Activated CD4-positive, alpha-beta T cell treated with anti-CD3 and anti-CD28 coated beads for 36 hours (primary cell): ENCODE data around the gene SLC39A11. TPM values are rescaled to one million over a fixed set of nuclear protein-coding genes. Genes with fewer than 3 reads are reported as not detected.

Experiments
- ATAC-seq: fragments of 200-7000 bp; cut with Tn5 transposase; one replicate; pipeline ENCODE4 v1.10.0; 2021; ENCODE audit warnings: mild to moderate bottlenecking, moderate library complexity
- CTCF ChIA-PET: fragments of 350-600 bp; sonication (Branson Sonifier 250); formaldehyde crosslinking; loops from one replicate; lab custom pipeline; 2021; ENCODE audit warnings: antibody characterized with exemption; lab: Charles Lee
- POLR2A ChIA-PET: fragments of 350-600 bp; sonication (Branson Sonifier 250); formaldehyde crosslinking; loops from one replicate; lab custom pipeline; 2021; ENCODE audit warnings: antibody characterized with exemption, inconsistent platforms; lab: Charles Lee
- DNase-seq: peaks from one replicate; pipeline ENCODE4 v3.0.0-alpha.2; 2020
- H3K27ac Mint-ChIP-seq: one replicate; pipeline ENCODE4 v1.8.0; 2021; ENCODE audit warnings: mixed read lengths
- H3K27me3 Mint-ChIP-seq: one replicate; pipeline ENCODE4 v1.8.0; 2021; ENCODE audit warnings: mixed read lengths
- H3K36me3 Mint-ChIP-seq: one replicate; pipeline ENCODE4 v1.8.0; 2021; ENCODE audit warnings: low read depth, mixed read lengths
- H3K4me1 Mint-ChIP-seq: one replicate; pipeline ENCODE4 v1.8.0; 2021; ENCODE audit warnings: mixed read lengths
- H3K4me3 Mint-ChIP-seq: one replicate; pipeline ENCODE4 v1.8.0; 2021; ENCODE audit warnings: mild to moderate bottlenecking, moderate library complexity, mixed read lengths
- H3K9me3 Mint-ChIP-seq: one replicate; pipeline ENCODE4 v1.8.0; 2021; ENCODE audit warnings: low read depth, mixed read lengths
- intact Hi-C, 2 experiments: fragments of 100-400 bp; cut with DNase I in 1 of 2; cut with micrococcal nuclease in 1 of 2; formaldehyde crosslinking; loops; one replicate each; pipeline versions ENCODE4 v1.14.2 to v1.15.1; 2022 to 2024; cut with DNase I, micrococcal nuclease
- total RNA-seq, 2 experiments: library from RNA; stranded (reverse); gene quantifications; one replicate each; pipeline ENCODE4 v1.2.3, GENCODE V29; 2021

SLC39A11 gene
- total RNA-seq, 2 experiments from 2014 or later = 12.5 to 17.2 TPM

- H3K9me3 Mint-ChIP-seq = peaks cover 14% of the 10 kb centered on the region
- DNase-seq (no peak), ATAC-seq (no peak)
- intact Hi-C loops = no loop called here
- no peak overlapping the region for H3K4me3 Mint-ChIP-seq
- no peaks in the 10 kb centered on the region for H3K27me3 Mint-ChIP-seq
- H3K27ac Mint-ChIP-seq = no peak overlapping the region
- ChIA-PET CTCF (no interaction called here), POLR2A (no interaction called here)
- H3K4me1 Mint-ChIP-seq = no peaks in the 10 kb centered on the region
- peaks cover 23% of the 10 kb centered on the region for H3K36me3 Mint-ChIP-seq
Measured at GRCh38 chr17:73020110-73020509, 72.4 kb downstream of the SLC39A11 start.

DNA sequence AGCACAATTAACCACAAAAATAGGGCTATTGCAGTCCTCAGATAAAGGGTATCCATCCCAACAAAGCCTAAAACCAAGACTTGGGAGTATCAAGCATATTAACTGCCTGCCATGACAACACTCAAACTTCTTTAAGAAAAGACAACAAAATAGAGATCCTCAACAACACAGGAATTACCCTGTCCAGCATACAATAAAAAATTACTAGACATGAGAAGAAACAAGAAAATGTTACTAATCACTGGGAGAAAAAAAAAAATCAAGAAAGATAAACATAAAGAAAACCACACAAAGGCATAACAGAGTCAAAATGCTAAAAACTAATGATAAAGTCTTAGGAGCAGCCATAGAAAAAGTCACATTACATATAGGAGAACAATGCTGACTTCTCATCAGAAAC, 73.9 kb downstream of the SLC39A11 start:
- ATAC-seq (no peak), DNase-seq (no peak)
- CTCF ChIA-PET = no interaction called here
- H3K36me3 Mint-ChIP-seq = peaks cover 16% of the 10 kb centered on the region
- peaks cover 14% of the 10 kb centered on the region for H3K9me3 Mint-ChIP-seq
- POLR2A ChIA-PET = no interaction called here
- no peaks in the 10 kb centered on the region for H3K27me3 Mint-ChIP-seq
- no peak overlapping the region for H3K4me3 Mint-ChIP-seq
- H3K4me1 Mint-ChIP-seq = no peaks in the 10 kb centered on the region
- intact Hi-C loops = no loop called here
- no peak overlapping the region for H3K27ac Mint-ChIP-seq

DNA sequence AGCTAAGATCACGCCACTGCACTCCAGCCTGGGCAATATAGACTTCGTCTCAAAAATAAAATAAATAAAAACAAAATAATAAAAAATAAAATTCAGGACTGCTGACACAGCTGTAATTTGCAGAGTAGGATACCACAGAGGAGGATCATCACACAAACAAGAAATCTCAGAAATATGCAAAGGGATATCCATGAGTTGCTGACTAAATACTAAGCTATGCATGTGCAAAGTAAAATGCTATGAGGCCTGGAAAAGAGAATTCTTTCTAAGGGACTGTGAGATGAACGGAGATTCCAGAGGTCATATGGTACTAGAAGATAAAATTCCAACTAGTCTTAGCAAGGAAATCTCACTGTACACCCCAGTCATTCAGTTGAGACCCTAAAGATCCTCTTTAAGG, 74.8 kb downstream of the SLC39A11 start:
- peaks cover 14% of the 10 kb centered on the region for H3K9me3 Mint-ChIP-seq
- no peak for ATAC-seq
- no peak for DNase-seq
- intact Hi-C loops = no loop called here
- H3K36me3 Mint-ChIP-seq = peaks cover 15% of the 10 kb centered on the region
- no peaks in the 10 kb centered on the region for H3K27me3 Mint-ChIP-seq
- H3K27ac Mint-ChIP-seq = no peak overlapping the region
- POLR2A ChIA-PET = no interaction called here
- CTCF ChIA-PET = interaction anchor here (0.6 kb wide), 1 partner anchor 1148 kb away, joined by 3 read pairs; no protein-coding TSS in a partner anchor
- no peaks in the 10 kb centered on the region for H3K4me1 Mint-ChIP-seq
- H3K4me3 Mint-ChIP-seq = no peak overlapping the region

DNA sequence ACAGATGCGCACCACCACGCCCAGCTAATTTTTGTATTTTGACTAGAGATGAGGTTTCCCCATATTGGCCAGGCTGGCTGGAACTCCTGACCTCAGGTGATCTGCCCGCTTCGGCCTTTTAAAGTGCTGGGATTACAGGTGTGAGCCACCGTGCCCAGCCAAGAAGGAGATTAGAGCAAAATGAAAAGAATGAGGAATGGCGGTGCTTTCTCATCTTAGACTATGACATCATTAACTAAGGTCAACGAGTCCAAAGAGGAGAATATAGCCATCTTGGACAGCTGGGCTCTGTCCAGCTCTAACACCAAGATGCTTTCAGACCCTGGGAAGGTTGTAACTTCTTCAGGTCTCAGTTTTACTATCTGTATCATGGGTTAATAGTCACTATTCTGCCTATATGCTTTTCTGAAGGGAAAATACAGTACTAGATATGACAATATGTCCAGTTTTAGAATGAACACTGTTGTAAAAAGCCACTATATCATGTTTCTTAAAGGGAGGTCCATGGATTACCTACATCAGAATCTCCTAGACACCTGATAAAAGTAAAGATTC, 76.7 kb downstream of the SLC39A11 start:
- peaks cover 10% of the 10 kb centered on the region for H3K9me3 Mint-ChIP-seq
- ChIA-PET POLR2A (no interaction called here), CTCF (no interaction called here)
- no peak overlapping the region for H3K27ac Mint-ChIP-seq
- DNase-seq (no peak), ATAC-seq (no peak)
- intact Hi-C loops = no loop called here
- no peaks in the 10 kb centered on the region for H3K27me3 Mint-ChIP-seq
- H3K4me1 Mint-ChIP-seq = peaks cover 8% of the 10 kb centered on the region
- H3K36me3 Mint-ChIP-seq = peaks cover 7% of the 10 kb centered on the region
- H3K4me3 Mint-ChIP-seq = no peak overlapping the region

- ChIA-PET CTCF (interaction anchor here (1.2 kb wide), 1 partner anchor 28 kb away, joined by 4 read pairs; no protein-coding TSS in a partner anchor), POLR2A (interaction anchor here (0.6 kb wide), 1 partner anchor 263 kb away, joined by 8 read pairs; no protein-coding TSS in a partner anchor)
- intact Hi-C loops = no loop called here
- Mint-ChIP-seq H3K36me3 (peaks cover 6% of the 10 kb centered on the region), H3K4me3 (no peak overlapping the region), H3K27ac (no peak overlapping the region), H3K4me1 (peaks cover 9% of the 10 kb centered on the region), H3K9me3 (peaks cover 7% of the 10 kb centered on the region), H3K27me3 (no peaks in the 10 kb centered on the region)
- no peak for ATAC-seq
- no peak for DNase-seq
Measured at GRCh38 chr17:73013816-73014663, 78.4 kb downstream of the SLC39A11 start.

DNA sequence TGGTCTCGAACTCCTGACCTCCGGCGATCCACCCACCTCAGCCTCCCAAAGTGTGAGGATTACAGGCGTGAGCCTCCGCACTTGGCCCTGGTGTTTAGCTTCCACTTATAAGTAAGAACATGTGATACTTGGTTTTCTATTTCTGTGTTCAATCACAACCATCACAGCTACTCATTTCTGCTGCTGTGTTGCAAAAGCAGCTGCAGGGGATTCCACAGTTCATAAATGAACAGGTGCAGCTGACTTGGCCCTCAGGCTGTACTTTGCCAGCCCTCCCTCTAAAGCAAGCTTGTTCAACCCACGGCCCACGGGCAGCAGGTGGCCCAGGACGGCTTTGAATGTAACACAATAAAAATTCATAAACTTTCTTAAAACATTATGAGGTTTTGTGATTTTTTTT, 79.2 kb downstream of the SLC39A11 start:
- peaks cover 1% of the 10 kb centered on the region for H3K9me3 Mint-ChIP-seq
- peaks cover 2% of the 10 kb centered on the region for H3K36me3 Mint-ChIP-seq
- POLR2A ChIA-PET = interaction anchor here (0.6 kb wide), 1 partner anchor 262 kb away, joined by 8 read pairs; no protein-coding TSS in a partner anchor
- no peak overlapping the region for H3K27ac Mint-ChIP-seq
- CTCF ChIA-PET = interaction anchor here (1.2 kb wide), 1 partner anchor 27 kb away, joined by 4 read pairs; no protein-coding TSS in a partner anchor
- H3K4me1 Mint-ChIP-seq = peaks cover 9% of the 10 kb centered on the region
- ATAC-seq = no peak
- intact Hi-C loops = no loop called here
- DNase-seq = no peak
- no peak overlapping the region for H3K4me3 Mint-ChIP-seq
- H3K27me3 Mint-ChIP-seq = no peaks in the 10 kb centered on the region

DNA sequence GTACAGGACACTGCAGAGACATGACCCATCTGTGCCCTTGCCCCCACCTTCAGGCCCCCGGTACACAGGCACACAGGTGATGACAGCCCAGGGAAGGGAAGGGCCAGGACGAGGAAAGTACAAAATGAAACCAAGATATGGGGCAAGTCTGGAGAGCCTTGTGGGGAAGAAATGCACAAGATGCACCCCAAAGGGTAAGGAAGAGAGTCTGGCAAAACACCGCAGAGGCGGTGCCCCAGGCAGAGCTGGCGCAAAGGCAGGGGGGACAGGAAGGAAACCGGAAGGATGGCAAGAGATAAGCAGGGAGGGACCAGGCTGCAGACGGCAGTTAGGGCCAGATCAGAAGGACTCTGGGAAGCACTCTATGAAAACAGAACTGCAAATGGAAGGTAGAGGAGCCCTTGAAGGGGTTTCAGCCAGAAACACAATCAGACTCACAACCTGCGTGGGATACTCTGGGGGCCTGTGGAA, 81.4 kb downstream of the SLC39A11 start:
- Mint-ChIP-seq H3K36me3 (no peaks in the 10 kb centered on the region), H3K27ac (peak overlapping the region; percentile 11), H3K27me3 (no peaks in the 10 kb centered on the region), H3K9me3 (no peaks in the 10 kb centered on the region), H3K4me1 (peaks cover 9% of the 10 kb centered on the region), H3K4me3 (peak overlapping the region; percentile 2)
- intact Hi-C loops = no loop called here
- CTCF ChIA-PET = no interaction called here
- peak; percentile 13 for DNase-seq
- POLR2A ChIA-PET = no interaction called here
- ATAC-seq = no peak

- Mint-ChIP-seq H3K4me3 (no peak overlapping the region), H3K36me3 (peaks cover 3% of the 10 kb centered on the region), H3K27me3 (no peaks in the 10 kb centered on the region), H3K4me1 (peaks cover 9% of the 10 kb centered on the region), H3K27ac (no peak overlapping the region), H3K9me3 (no peaks in the 10 kb centered on the region)
- no peak for DNase-seq
- ATAC-seq = no peak
- ChIA-PET CTCF (no interaction called here), POLR2A (no interaction called here)
- intact Hi-C loops = no loop called here
Measured at GRCh38 chr17:73010414-73010813, 82.1 kb downstream of the SLC39A11 start.

DNA sequence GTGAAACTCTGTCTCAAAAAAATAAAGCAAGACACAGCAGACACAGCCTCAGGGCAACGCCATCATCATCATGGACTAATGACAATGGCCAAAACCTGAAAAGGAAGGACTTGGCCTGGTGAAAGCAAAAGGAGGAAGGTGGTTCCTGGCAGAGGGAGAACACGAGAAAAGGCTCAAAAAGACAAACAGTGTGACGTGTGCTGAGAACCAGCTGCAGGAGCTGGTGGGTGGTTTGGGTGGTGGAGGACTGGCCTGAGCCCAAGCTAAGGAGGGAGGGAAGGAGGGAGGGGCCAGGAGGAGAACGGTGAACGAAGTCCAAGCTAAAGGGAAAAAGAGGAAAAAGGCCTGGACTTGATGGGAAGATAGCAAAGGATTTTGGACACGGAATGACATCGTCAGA, 85.1 kb downstream of the SLC39A11 start:
- DNase-seq = no peak
- no peaks in the 10 kb centered on the region for H3K9me3 Mint-ChIP-seq
- H3K4me3 Mint-ChIP-seq = no peak overlapping the region
- H3K27me3 Mint-ChIP-seq = no peaks in the 10 kb centered on the region
- peaks cover 10% of the 10 kb centered on the region for H3K36me3 Mint-ChIP-seq
- H3K27ac Mint-ChIP-seq = no peak overlapping the region
- intact Hi-C loops = no loop called here
- peaks cover 9% of the 10 kb centered on the region for H3K4me1 Mint-ChIP-seq
- ChIA-PET POLR2A (no interaction called here), CTCF (no interaction called here)
- no peak for ATAC-seq

GRCh38 chr17:73005360-73005759, 87.1 kb downstream of the SLC39A11 start:
- Mint-ChIP-seq H3K9me3 (no peaks in the 10 kb centered on the region), H3K4me1 (no peaks in the 10 kb centered on the region), H3K4me3 (no peak overlapping the region), H3K27ac (no peak overlapping the region), H3K36me3 (peaks cover 10% of the 10 kb centered on the region), H3K27me3 (no peaks in the 10 kb centered on the region)
- ATAC-seq (no peak), DNase-seq (no peak)
- intact Hi-C loops = no loop called here
- ChIA-PET CTCF (no interaction called here), POLR2A (no interaction called here)

DNA sequence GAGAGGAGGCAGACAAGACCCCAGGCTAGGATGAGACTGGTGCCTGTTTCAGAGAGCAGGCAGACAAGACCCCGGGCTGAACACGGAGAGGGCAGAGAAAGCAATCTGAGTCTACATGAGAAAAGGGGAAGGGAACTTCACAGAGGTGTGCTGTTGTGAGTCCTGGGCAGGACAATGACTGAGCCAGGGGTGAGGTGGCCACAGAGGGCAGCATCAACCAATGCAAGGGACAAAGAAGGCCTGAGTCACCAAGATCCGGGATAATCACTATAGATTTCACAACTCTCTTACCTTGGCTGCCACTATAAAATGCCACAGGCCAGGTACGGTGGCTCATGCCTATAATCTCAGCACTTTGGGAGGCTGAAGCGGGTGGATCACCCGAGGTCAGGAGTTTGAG, 89.0 kb downstream of the SLC39A11 start:
- intact Hi-C loops = no loop called here
- Mint-ChIP-seq H3K27me3 (no peaks in the 10 kb centered on the region), H3K36me3 (peaks cover 10% of the 10 kb centered on the region), H3K4me1 (no peaks in the 10 kb centered on the region), H3K27ac (no peak overlapping the region), H3K4me3 (no peak overlapping the region), H3K9me3 (no peaks in the 10 kb centered on the region)
- DNase-seq (no peak), ATAC-seq (no peak)
- POLR2A ChIA-PET = no interaction called here
- CTCF ChIA-PET = interaction anchor here (0.8 kb wide), 1 partner anchor 47 kb away, joined by 3 read pairs; no protein-coding TSS in a partner anchor

DNA sequence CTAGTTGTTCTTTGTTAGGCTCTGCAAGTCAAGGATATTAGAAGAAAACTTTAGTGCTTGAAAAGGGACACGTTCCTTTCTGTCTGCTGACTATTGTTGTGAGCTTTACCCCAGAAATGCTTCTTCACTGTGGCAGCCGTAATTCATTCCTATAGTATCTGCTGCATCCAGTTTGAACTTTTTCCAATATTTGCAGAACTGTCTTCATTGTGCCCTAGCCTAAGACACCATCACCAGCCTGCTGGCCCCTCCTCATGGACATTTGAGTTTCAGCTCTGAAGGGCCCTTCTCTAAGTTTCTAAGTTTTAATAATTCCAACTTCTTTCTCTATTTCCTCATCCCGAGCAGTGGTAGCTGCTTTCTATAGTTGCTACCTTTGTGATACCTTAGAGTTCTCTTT, 91.7 kb downstream of the SLC39A11 start:
- Mint-ChIP-seq H3K4me1 (no peaks in the 10 kb centered on the region), H3K27ac (no peak overlapping the region), H3K9me3 (no peaks in the 10 kb centered on the region), H3K4me3 (no peak overlapping the region), H3K36me3 (peaks cover 13% of the 10 kb centered on the region), H3K27me3 (no peaks in the 10 kb centered on the region)
- no peak for DNase-seq
- POLR2A ChIA-PET = no interaction called here
- ATAC-seq = no peak
- CTCF ChIA-PET = interaction anchor here (1.7 kb wide), 1 partner anchor 15 kb away, joined by 9 read pairs; no protein-coding TSS in a partner anchor
- intact Hi-C loops = no loop called here
